SK-N-SH (cell line): ENCODE data around the gene PPP1R15B. TPM values are rescaled to one million over a fixed set of nuclear protein-coding genes. Genes with fewer than 3 reads are reported as not detected.

Experiments
- CTCF ChIA-PET: fragments of 300-600, 350-600 bp; formaldehyde crosslinking; extraction: SDS; loops from one replicate; lab custom pipeline; 2021; lab: Yijun Ruan, JAX
- POLR2A ChIA-PET: fragments of 350-600 bp; sonication (Branson Sonifier 250); formaldehyde crosslinking; extraction: SDS; loops from one replicate; lab custom pipeline; 2020; ENCODE audit warnings: antibody characterized with exemption, inconsistent platforms; lab: Yijun Ruan, JAX
- DNase-seq: peaks from one replicate; pipeline ENCODE4 v3.0.0; 2012
- H2AFZ ChIP-seq: fragments of 200-600 bp; sonication (generic); 2 replicates; pipeline ENCODE4 v1.8.1; 2016; ENCODE audit warnings: antibody characterized with exemption, mild to moderate bottlenecking, low read depth
- H3F3A ChIP-seq: fragments of 200-600 bp; sonication (generic); replicated peaks from 2 replicates; pipeline ENCODE3; 2016; ENCODE audit warnings: antibody characterized with exemption, mild to moderate bottlenecking; ENCODE audit not compliant: insufficient read depth
- H3K27ac ChIP-seq, 2 experiments: fragments of 200-500 bp in 1 of 2; fragments of 200-600 bp in 1 of 2; sonication (Bioruptor generic) in 1 of 2; sonication (generic), shearing (Covaris generic) in 1 of 2; 2 replicates each; pipeline versions ENCODE4 v1.5.1 to v1.6.1; 2014 to 2016; ENCODE audit warnings: low read depth in 2 of 2, inconsistent platforms in 1 of 2, low read length in 1 of 2, mild to moderate bottlenecking in 1 of 2, mixed read lengths in 1 of 2
- H3K27me3 ChIP-seq: fragments of 200-600 bp; sonication (generic), shearing (Covaris generic); 2 replicates; pipeline ENCODE4 v1.6.1; 2016; ENCODE audit warnings: mixed run types; ENCODE audit not compliant: insufficient read depth
- H3K36me3 ChIP-seq, 2 experiments: fragments of 200-500 bp in 1 of 2; fragments of 200-600 bp in 1 of 2; sonication (Bioruptor generic) in 1 of 2; sonication (generic) in 1 of 2; replicated peaks in 1 of 2; 2 replicates each; pipeline versions ENCODE3 to v1.5.1; 2014 to 2016; ENCODE audit warnings: low read length in 1 of 2, mild to moderate bottlenecking in 1 of 2; ENCODE audit not compliant: insufficient read depth in 2 of 2, control insufficient read depth in 1 of 2
- H3K4me1 ChIP-seq, 2 experiments: fragments of 200-500 bp in 1 of 2; fragments of 200-600 bp in 1 of 2; sonication (Bioruptor generic) in 1 of 2; sonication (generic), shearing (Covaris generic) in 1 of 2; 2 replicates each; pipeline versions ENCODE4 v1.5.1 to v1.6.1; 2014 to 2016; ENCODE audit warnings: low read depth in 1 of 2, low read length in 1 of 2, mixed run types in 1 of 2; ENCODE audit not compliant: insufficient read depth in 2 of 2, control insufficient read depth in 1 of 2
- H3K4me2 ChIP-seq: fragments of 200-600 bp; sonication (generic), shearing (Covaris generic); 2 replicates; pipeline ENCODE4 v1.6.1; 2017; ENCODE audit warnings: mixed run types
- H3K4me3 ChIP-seq, 2 experiments: fragments of 200-500 bp in 1 of 2; fragments of 200-600 bp in 1 of 2; sonication (Bioruptor generic) in 1 of 2; sonication (generic), shearing (Covaris generic) in 1 of 2; 2 replicates each; pipeline versions ENCODE4 v1.5.1 to v1.8.1; 2014 to 2016; ENCODE audit warnings: low read depth in 2 of 2, inconsistent platforms in 1 of 2, low read length in 1 of 2, mild to moderate bottlenecking in 1 of 2, mixed read lengths in 1 of 2, moderate library complexity in 1 of 2
- H3K79me2 ChIP-seq: fragments of 200-600 bp; sonication (generic); 2 replicates; pipeline ENCODE4 v1.8.1; 2017; ENCODE audit warnings: mild to moderate bottlenecking; ENCODE audit not compliant: insufficient read depth
- H3K9ac ChIP-seq: fragments of 200-600 bp; sonication (generic); 2 replicates; pipeline ENCODE4 v1.6.1; 2017; ENCODE audit warnings: mixed run types
- H3K9me2 ChIP-seq: fragments of 200-600 bp; sonication (generic); 2 replicates; pipeline ENCODE4 v1.6.1; 2017; ENCODE audit warnings: mixed run types
- H3K9me3 ChIP-seq: fragments of 200-600 bp; sonication (generic); 2 replicates; pipeline ENCODE4 v1.6.1; 2017; ENCODE audit warnings: mixed run types, mild to moderate bottlenecking, moderate library complexity
- H4K20me1 ChIP-seq: fragments of 200-600 bp; sonication (generic); 2 replicates; pipeline ENCODE4 v1.6.1; 2017; ENCODE audit warnings: mild to moderate bottlenecking, mixed run types; ENCODE audit not compliant: insufficient read depth
- ELF1 ChIP-seq: IDR thresholded peaks from 2 replicates; pipeline ENCODE4 v1.4.0; 2012
- EP300 ChIP-seq, 2 experiments: IDR thresholded peaks; 2 replicates each; pipeline versions ENCODE4 v1.4.0 to v1.6.1; 2012; ENCODE audit warnings: borderline replicate concordance in 1 of 2, low read depth in 1 of 2, low read length in 1 of 2
- EZH2phosphoT487 ChIP-seq: fragments of 200-600 bp; sonication (generic); IDR thresholded peaks from 2 replicates; pipeline ENCODE4 v1.6.1; 2017; ENCODE audit warnings: low read depth, mixed run types, mild to moderate bottlenecking, antibody characterized with exemption, moderate library complexity, borderline replicate concordance
- FOXM1 ChIP-seq: IDR thresholded peaks from 2 replicates; pipeline ENCODE4 v1.4.0; 2012; ENCODE audit warnings: low read depth, mild to moderate bottlenecking
- GATA2 ChIP-seq: sonication (generic); formaldehyde crosslinking; IDR thresholded peaks from 2 replicates; pipeline ENCODE4 v1.5.0; 2020; ENCODE audit warnings: mild to moderate bottlenecking, missing genetic modification reagents
- IRF3 ChIP-seq: fragments of 150-350 bp; IDR thresholded peaks from 2 replicates; pipeline ENCODE4 v1.6.1; 2016; ENCODE audit warnings: mild to moderate bottlenecking, low read depth, low read length
- MEF2A ChIP-seq: IDR thresholded peaks from 2 replicates; pipeline ENCODE4 v1.4.0; 2012; ENCODE audit warnings: low read depth, borderline replicate concordance
- MXI1 ChIP-seq: IDR thresholded peaks from 2 replicates; pipeline ENCODE4 v1.6.1; 2012; ENCODE audit warnings: mild to moderate bottlenecking, low read depth, low read length, improper control_type of control experiment
- POLR2AphosphoS5 ChIP-seq: IDR thresholded peaks from 2 replicates; pipeline ENCODE4 v1.6.1; 2012; ENCODE audit warnings: low read depth, low read length
- RCOR1 ChIP-seq: fragments of 150-350 bp; IDR thresholded peaks from 2 replicates; pipeline ENCODE4 v1.6.1; 2017; ENCODE audit warnings: antibody characterized with exemption, low read length
- RFX5 ChIP-seq: IDR thresholded peaks from 2 replicates; pipeline ENCODE4 v1.6.1; 2012; ENCODE audit warnings: mild to moderate bottlenecking, improper control_type of control experiment, low read length
- RXRA ChIP-seq: IDR thresholded peaks from 2 replicates; pipeline ENCODE4 v1.4.0; 2012; ENCODE audit warnings: low read depth, mild to moderate bottlenecking, borderline replicate concordance
- SIN3A ChIP-seq: IDR thresholded peaks from 2 replicates; pipeline ENCODE4 v1.6.1; 2012; ENCODE audit warnings: low read depth, mild to moderate bottlenecking, low read length, moderate library complexity, borderline replicate concordance
- SMC3 ChIP-seq: IDR thresholded peaks from 2 replicates; pipeline ENCODE4 v1.6.1; 2012; ENCODE audit warnings: low read depth, low read length, improper control_type of control experiment
- USF1 ChIP-seq: IDR thresholded peaks from 2 replicates; pipeline ENCODE4 v1.4.0; 2012; ENCODE audit warnings: low read depth, borderline replicate concordance
- USF2 ChIP-seq: fragments of 150-350 bp; IDR thresholded peaks from 2 replicates; pipeline ENCODE4 v1.6.1; 2017; ENCODE audit warnings: antibody characterized with exemption, low read length, low read depth, borderline replicate concordance
- YY1 ChIP-seq: IDR thresholded peaks from 2 replicates; pipeline ENCODE4 v1.4.0; 2012; ENCODE audit warnings: low read depth, mild to moderate bottlenecking
- WGBS: methylation state at CpG from one replicate; pipeline ENCODE4 v1.1.6; 2017; ENCODE audit warnings: low lambda C conversion rate; 5-methylcytosine and 5-hydroxymethylcytosine counted together
- polyA plus RNA-seq, 3 experiments: library from polyadenylated mRNA; depleted of rRNA; stranded (reverse); fragments of >200 nt; gene quantifications; 2 replicates each; pipeline ENCODE4 v1.2.3, GENCODE V29; 2012
- TF ChIP-seq, protein P1 (sequence below): IDR thresholded peaks from 2 replicates; pipeline ENCODE4 v1.4.0; 2012; ENCODE audit warnings: low read depth, borderline replicate concordance
- TF ChIP-seq, protein P2 (sequence below): IDR thresholded peaks from 2 replicates; pipeline ENCODE4; 2012

The PPP1R15B gene
- polyA plus RNA-seq, 1 of the 3 experiments (the other 2 are of a cell fraction), result 12.1 TPM

DNA sequence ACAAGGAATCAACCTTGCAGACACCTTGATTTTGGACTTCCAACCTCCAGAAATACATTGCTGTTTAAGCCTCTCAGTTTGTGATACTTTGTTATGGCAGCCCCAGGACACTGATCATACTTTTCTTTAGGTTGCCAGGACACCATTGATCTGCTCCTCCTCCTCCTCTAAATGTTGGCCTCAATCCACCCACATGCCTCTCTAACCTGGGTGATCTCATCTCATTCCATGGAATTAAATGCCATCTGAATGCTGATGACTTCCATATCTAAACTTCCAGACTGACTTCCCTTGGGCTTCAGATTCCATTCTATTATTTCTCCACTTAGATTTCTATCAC, 7.4 kb upstream of the PPP1R15B start (continued):
- TF ChIP-seq POLR2AphosphoS5 (peak; percentile 26; the same call in 1 of the 2 replicates), MEF2A (no peak), ELF1 (no peak), MXI1 (no peak), GATA2 (no peak), SMC3 (no peak), RXRA (peak; percentile 59; the same call in 1 of the 2 replicates), FOXM1 (no peak), IRF3 (no peak), RCOR1 (no peak), RFX5 (no peak), USF2 (no peak), YY1 (peak; percentile 68; the same call in 1 of the 2 replicates)
- TF ChIP-seq, protein P1, sequence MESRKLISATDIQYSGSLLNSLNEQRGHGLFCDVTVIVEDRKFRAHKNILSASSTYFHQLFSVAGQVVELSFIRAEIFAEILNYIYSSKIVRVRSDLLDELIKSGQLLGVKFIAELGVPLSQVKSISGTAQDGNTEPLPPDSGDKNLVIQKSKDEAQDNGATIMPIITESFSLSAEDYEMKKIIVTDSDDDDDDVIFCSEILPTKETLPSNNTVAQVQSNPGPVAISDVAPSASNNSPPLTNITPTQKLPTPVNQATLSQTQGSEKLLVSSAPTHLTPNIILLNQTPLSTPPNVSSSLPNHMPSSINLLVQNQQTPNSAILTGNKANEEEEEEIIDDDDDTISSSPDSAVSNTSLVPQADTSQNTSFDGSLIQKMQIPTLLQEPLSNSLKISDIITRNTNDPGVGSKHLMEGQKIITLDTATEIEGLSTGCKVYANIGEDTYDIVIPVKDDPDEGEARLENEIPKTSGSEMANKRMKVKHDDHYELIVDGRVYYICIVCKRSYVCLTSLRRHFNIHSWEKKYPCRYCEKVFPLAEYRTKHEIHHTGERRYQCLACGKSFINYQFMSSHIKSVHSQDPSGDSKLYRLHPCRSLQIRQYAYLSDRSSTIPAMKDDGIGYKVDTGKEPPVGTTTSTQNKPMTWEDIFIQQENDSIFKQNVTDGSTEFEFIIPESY, result 0 out of 2 replicates have a peak, but pooled peaks have one; percentile 11
- TF ChIP-seq, protein P2, sequence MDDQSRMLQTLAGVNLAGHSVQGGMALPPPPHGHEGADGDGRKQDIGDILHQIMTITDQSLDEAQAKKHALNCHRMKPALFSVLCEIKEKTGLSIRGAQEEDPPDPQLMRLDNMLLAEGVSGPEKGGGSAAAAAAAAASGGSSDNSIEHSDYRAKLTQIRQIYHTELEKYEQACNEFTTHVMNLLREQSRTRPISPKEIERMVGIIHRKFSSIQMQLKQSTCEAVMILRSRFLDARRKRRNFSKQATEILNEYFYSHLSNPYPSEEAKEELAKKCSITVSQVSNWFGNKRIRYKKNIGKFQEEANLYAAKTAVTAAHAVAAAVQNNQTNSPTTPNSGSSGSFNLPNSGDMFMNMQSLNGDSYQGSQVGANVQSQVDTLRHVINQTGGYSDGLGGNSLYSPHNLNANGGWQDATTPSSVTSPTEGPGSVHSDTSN, result peak; percentile 70

GRCh38 chr1:204418174-204419063, 6.8 kb upstream of the PPP1R15B start:
- CTCF ChIA-PET, result interaction anchor here (1.0 to 35.1 kb wide), 9 partner anchors 9 to 256 kb away, joined by 3 to 1005 read pairs (median 4); partner anchors contain the start of gene PIK3C2B
- Histone ChIP-seq H3K27me3 (no peaks in the 10 kb centered on the region), H3K4me2 (peak overlapping the region; percentile 88), H3K9me3 (no peaks in the 10 kb centered on the region), H3K79me2 (peaks cover 10% of the 10 kb centered on the region; the same call in 1 of the 2 replicates), H4K20me1 (no peaks in the 10 kb centered on the region), H3K4me3 (peak overlapping the region in 1 of 2 experiments; percentile 48; a peak in 1 of 4 replicates), H3K36me3 (no peaks in the 10 kb centered on the region), H3K27ac (peak overlapping the region; percentile 90 to 99; a peak in 3 of 4 replicates), H3K9me2 (no peaks in the 10 kb centered on the region), H3F3A (peaks cover 35% of the 10 kb centered on the region), H3K4me1 (peaks cover 11 to 29% of the 10 kb centered on the region in 2 experiments; a peak in 3 of 4 replicates), H3K9ac (peak overlapping the region; percentile 85), H2AFZ (0 out of 2 replicates have a peak overlapping the region, but pooled peaks have one; percentile 15)
- POLR2A ChIA-PET, result no interaction called here
- DNase-seq, result no peak
- 75% methylated on average over 10 of the region's 10 CpGs for WGBS
- no peak for TF ChIP-seq USF1
- TF ChIP-seq, protein P1, result no peak
- no peak for TF ChIP-seq SIN3A
- no peak; the same call in 1 of the 2 replicates for TF ChIP-seq POLR2AphosphoS5
- TF ChIP-seq, protein P2, result no peak; the same call in 1 of the 2 replicates
- TF ChIP-seq EP300 (IDR thresholded peaks at IDR 0.05; ENCODE audit: borderline replicate concordance in 1 of 2, low read depth in 1 of 2, low read length in 1 of 2), result no peak
- no peak for TF ChIP-seq EZH2phosphoT487
- no peak for TF ChIP-seq FOXM1
